NCI-H69 (cell line): ENCODE data around the gene NDUFB3.
"Not testable (repeated sequence)": the region's sequence is repeated elsewhere in the genome, so short reads cannot be mapped to it uniquely, and the experiment has no call there.

Source experiments
- DNase-seq: peaks from one replicate; lab custom pipeline; 2025; lab: John Stamatoyannopoulos, UW

Gene NDUFB3

DNA sequence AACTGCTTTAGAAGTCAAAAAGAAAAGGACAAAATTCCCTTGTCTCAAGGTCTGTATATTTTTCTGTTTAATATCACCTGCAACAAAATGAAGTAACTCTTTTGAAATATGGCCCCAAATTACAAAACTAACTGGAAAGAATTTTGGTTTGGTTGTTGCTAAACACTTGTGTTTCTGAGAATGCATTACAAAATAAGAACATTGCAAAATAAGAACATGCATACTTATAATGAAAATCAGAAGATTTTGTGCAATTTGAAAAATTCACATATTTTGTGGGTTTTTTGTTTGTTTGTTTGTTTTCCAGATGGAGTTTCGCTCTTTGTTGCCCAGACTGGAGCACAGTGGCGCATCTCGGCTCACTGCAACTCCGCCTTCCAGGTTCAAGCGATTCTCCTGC is 21.8 kb downstream of the NDUFB3 start:
- DNase-seq, result no peak

DNA sequence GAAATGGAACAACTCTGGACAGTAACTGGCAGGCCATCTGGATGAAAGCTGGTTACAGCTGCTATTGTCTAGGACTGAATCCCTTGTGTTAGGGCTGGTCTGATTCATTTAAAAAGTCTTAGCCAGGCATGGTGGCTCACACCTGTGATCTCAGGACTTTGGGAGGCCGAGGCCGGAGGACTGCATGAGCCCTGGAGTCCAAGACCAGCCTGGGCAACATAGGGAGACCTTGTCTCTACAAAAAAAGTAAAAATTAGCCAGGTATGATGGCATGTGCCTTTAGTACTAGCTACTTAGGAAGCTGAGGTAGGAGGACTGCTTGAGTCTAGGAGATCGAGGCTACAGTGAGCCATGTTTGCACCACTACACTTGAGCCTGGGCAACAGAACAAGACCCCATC is 28.7 kb downstream of the NDUFB3 start:
- DNase-seq, result no peak

GRCh38 chr2:201105759-201106158 is 34.0 kb downstream of the NDUFB3 start:
- no peak for DNase-seq

GRCh38 chr2:201107624-201108023 is 35.8 kb downstream of the NDUFB3 start:
- DNase-seq, result no peak

DNA sequence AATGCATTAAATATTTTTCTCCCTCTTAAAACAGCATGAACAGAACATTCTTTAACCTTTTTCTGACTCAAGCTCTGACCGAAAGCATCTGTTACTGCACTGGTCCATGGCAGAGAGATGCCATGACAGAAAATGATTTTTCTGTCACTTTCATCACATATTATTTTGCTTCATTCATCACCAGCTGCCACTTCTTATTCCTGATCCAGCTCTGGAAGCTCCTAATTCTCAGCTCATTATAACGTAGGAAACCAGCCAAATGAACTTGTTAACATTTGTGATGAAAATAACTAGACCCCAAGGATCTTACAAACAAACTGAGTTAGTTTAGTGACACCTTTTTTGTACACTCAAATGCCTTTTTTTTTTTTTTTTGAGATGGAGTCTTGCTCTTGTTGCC is 36.5 kb downstream of the NDUFB3 start:
- DNase-seq, result no peak

DNA sequence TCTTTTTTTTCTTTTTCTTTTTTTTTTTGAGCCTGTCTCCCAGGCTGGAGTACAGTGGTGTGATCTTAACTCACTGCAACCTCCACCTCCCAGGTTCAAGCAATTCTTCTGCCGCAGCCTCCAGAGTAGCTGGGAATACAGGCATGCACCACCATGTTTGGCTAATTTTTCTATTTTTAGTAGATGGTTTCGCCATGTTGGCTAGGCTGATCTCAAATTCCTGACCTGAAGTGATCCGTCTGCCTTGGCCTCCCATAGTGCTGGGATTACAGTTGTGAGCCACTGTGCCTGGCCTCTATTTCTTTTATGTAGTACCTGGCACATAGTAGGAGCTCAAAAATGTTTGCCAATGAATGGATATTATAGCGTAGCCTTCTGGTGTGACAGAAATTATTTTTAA is 37.4 kb downstream of the NDUFB3 start:
- no peak for DNase-seq

DNA sequence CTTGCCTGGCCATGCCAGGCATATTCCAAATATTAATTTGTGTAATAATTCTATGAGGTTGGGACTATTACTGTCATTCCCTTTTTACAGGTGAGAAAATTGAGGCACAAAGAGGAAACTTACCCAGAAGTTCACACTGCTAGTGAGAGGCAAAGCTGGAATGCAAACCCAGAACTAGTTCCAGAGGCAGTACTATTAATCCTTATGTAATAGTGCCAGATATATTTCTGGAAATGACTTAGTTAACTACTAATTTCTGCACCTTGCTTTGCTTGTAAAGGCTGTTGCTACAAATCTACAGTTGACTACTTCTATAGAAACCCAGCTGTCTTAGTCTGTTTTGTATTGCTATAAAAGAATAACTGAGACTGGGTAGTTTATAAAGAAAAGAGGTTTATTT is 38.8 kb downstream of the NDUFB3 start:
- no peak for DNase-seq

GRCh38 chr2:201111096-201111495 is 39.3 kb downstream of the NDUFB3 start:
- no peak for DNase-seq

DNA sequence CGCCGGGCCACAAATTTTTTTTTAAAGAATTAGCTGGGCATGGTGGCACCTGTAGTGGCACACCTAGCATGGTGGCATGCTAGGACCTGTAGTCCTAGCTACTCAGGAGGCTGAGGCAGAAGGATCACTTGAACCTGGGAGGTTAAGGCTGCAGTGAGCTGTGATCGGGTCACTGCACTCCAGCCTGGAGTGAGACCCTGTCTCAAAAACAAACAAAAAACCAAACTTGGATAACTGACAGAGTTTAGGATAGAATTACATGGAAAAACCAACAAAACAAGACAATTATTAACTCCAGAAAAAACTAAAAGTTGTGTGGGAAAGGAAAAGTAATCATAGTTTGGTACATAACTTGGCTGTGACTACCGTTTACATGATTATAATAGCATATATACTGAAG is 42.5 kb downstream of the NDUFB3 start:
- DNase-seq, result no peak

DNA sequence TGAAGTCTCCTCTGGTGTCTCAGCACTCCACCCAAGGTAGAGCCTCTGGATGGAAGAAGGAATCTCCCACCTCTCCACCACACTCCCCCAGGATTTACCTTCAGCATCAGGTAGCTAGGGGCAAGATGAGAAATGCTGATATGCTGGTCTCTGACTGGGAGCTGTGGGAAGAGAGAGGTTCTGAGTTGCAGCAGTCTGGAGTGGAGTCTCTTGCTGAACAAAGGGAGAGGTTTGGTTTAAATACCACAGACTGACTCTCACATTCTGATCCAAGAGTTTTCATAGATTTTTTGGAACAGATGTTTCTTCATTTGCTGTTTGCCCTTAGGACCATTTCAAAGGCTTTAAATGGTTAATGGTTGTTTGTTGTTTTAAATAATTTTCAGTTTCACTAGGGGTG is 43.0 kb downstream of the NDUFB3 start:
- DNase-seq, result no peak

GRCh38 chr2:201116115-201116958 is 44.5 kb downstream of the NDUFB3 start, which contains the start of gene CFLAR:
Gene CFLAR (plus strand): TSS chr2:201116164. CDS start chr2:201129866, 13,702 bp downstream.
- DNase-seq, result peak; percentile 85

DNA sequence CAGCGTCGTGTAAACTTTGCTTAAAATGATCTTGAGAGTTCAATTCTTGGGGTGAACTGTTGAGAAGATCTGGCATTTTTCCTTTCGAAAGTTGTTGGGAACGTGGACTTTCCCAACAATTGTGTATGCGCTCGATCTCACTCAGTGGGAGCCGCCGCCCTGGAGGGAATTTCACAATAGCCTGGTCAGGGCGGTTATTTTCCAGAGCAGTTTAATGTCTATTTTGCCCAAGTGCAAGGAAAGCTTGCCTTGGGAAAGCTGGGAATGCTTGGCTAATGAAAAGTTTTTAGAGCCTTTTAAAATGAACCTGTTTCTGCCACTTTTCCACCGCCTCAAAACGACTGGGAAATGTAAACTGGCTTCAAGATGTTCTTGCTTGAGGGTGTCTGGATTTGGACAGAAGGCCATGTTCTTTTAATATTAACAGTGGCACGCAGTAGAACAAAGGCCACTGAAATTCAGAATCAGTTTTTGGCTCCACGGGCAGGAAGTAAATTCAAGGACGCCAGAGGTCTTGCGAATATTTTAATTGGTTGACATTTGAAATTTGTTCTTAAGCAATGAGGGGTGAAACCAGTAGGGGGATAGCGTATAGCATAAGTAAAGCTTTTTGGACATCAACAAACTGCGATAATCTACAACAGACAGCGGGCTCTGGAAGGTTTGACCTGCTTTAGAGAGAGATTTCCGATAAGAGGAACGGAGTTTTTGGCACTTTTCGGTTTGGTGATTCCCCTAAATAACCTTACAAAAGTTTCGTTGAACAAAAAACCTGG is 45.3 kb downstream of the NDUFB3 start:
- peak; percentile 63 for DNase-seq

- DNase-seq, result not testable (repeated sequence)
Measured at GRCh38 chr2:201117735-201118094, 45.9 kb downstream of the NDUFB3 start.

GRCh38 chr2:201118121-201118960 is 46.5 kb downstream of the NDUFB3 start:
- peak; percentile 93 for DNase-seq

- DNase-seq, result peak; percentile 85
Measured at GRCh38 chr2:201118961-201119854, 47.4 kb downstream of the NDUFB3 start.

DNA sequence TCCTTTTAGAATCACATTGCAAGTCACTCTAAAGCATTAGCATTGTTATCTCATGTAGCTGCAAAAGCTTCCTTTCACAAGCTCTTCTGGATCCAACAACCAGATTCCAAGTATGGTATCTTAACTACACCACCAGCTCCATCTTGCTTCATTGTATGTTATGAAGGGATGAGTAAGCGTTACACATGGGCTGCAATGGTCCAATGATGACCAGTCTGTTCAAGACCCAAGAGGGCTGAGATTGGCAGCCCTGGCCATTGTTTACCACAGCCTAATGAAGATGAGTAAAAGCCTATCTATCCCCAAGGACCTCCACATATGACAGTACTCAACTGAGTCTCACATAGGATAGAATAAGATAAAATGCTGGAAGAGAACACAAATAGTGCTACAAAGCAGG is 50.5 kb downstream of the NDUFB3 start:
- no peak for DNase-seq

DNA sequence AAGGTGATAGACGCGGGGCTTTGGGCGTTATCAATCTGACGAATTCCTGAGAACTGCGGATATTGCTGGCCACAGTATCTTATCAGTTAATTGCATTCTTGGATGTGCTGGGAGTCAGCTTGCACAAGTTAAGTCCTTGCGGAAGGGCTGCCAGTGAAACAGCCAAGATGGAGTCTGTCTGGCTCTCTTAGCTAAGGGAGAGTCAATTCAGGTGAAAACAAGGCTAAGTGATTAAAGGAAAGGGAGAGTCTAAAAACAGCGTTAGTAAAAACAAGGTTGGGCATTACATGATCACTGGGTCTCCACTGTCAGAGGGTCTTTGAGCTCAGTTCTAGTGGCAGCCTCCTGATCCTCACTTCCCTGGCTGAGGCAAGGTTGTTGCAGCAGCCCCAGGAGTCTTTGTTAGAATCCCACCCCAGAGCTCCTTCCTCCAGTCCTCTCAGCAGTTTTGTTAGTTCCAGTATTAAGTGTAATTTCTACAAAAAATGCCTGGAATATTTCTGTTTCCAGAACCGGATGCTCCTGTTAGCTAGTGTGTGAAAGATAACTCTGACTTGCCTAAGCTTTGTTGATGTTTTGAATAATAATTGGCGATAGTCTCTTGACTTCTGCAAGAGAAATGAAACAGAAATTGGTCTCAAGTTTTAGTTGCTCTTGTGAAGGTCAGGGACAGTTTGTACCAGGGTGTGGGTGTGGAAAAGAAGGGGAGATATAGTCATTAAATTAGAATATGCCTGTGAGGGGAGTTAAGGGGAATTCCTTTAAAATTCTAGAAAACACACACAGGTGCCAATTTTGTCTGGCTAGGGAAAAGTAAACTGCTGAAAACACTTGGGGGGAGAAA is 54.7 kb downstream of the NDUFB3 start:
- no peak for DNase-seq

DNA sequence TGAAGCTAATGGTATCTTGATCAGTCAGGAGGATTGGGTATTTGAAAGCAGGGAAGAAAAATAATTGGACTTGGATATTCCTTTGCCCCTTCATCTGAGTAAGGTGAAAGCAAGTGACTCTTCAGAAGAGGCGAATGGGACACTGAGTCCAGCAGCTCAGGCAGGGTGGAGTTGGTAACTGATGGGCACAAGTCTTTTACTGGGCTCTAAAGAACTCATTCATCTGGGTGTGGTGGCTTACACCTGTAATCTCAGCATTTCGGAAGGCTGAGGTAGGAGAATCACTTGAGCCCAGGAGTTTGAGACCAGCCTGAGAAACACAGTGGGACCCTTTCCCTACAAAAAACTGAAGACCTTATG is 55.3 kb downstream of the NDUFB3 start:
- DNase-seq, result no peak

GRCh38 chr2:201127570-201127969 is 55.8 kb downstream of the NDUFB3 start:
- peak; percentile 50 for DNase-seq

GRCh38 chr2:201128033-201128432 is 56.2 kb downstream of the NDUFB3 start:
- DNase-seq, result no peak
